Trophoblast cell (in vitro differentiated cells and primary cell): ENCODE measurements around the gene IMMT.

Source experiments
- DNase-seq, 2 donors: peaks; one replicate each; pipeline ENCODE4 v3.0.0-alpha.2; 2016
- H2AFZ ChIP-seq: 2 replicates; pipeline ENCODE4 v1.6.1; 2013; ENCODE audit warnings: low read length, moderate library complexity, mild to moderate bottlenecking; ENCODE audit not compliant: insufficient read depth, poor library complexity
- H2AK5ac ChIP-seq: 2 replicates; pipeline ENCODE4 v1.6.1; 2013; ENCODE audit warnings: mild to moderate bottlenecking, low read length
- H2BK120ac ChIP-seq: 2 replicates; pipeline ENCODE4 v1.6.1; 2013; ENCODE audit warnings: low read length, mild to moderate bottlenecking, moderate library complexity; ENCODE audit not compliant: insufficient read depth, poor library complexity
- H2BK12ac ChIP-seq: 2 replicates; pipeline ENCODE4 v1.6.1; 2013; ENCODE audit warnings: mild to moderate bottlenecking, low read length, moderate library complexity
- H2BK5ac ChIP-seq: 2 replicates; pipeline ENCODE4 v1.6.1; 2013; ENCODE audit warnings: low read length, low read depth, moderate library complexity, mild to moderate bottlenecking; ENCODE audit not compliant: poor library complexity
- H3K14ac ChIP-seq: 2 replicates; pipeline ENCODE4 v1.6.1; 2013; ENCODE audit warnings: mild to moderate bottlenecking, low read length
- H3K18ac ChIP-seq: 2 replicates; pipeline ENCODE4 v1.6.1; 2013; ENCODE audit warnings: mild to moderate bottlenecking, low read length
- H3K23ac ChIP-seq: 2 replicates; pipeline ENCODE4 v1.6.1; 2013; ENCODE audit warnings: low read length
- H3K27ac ChIP-seq: 2 replicates; pipeline ENCODE4 v1.5.1; 2013; ENCODE audit warnings: low read depth, mild to moderate bottlenecking, inconsistent platforms, low read length, moderate library complexity
- H3K27me3 ChIP-seq: 2 replicates; pipeline ENCODE4 v1.6.1; 2013; ENCODE audit warnings: inconsistent platforms, mild to moderate bottlenecking, low read length, moderate library complexity; ENCODE audit not compliant: insufficient read depth
- H3K36me3 ChIP-seq, 2 experiments: 1 replicate in 1 of 2; 2 replicates in 1 of 2; pipeline ENCODE4 v1.6.1; 2013; ENCODE audit warnings: low read length in 2 of 2, mild to moderate bottlenecking in 2 of 2, moderate library complexity in 1 of 2; ENCODE audit not compliant: insufficient read depth in 2 of 2, control insufficient read depth in 1 of 2
- H3K4ac ChIP-seq: 2 replicates; pipeline ENCODE4 v1.6.1; 2013; ENCODE audit warnings: low read depth, mild to moderate bottlenecking, low read length, moderate library complexity
- H3K4me1 ChIP-seq, 2 experiments: 1 replicate in 1 of 2; 2 replicates in 1 of 2; pipeline ENCODE4 v1.6.1; 2013; ENCODE audit warnings: low read length in 2 of 2, mild to moderate bottlenecking in 2 of 2, moderate library complexity in 1 of 2; ENCODE audit not compliant: insufficient read depth in 2 of 2, control insufficient read depth in 1 of 2
- H3K4me2 ChIP-seq: 2 replicates; pipeline ENCODE4 v1.6.1; 2013; ENCODE audit warnings: inconsistent platforms, mild to moderate bottlenecking, low read length, moderate library complexity
- H3K4me3 ChIP-seq: 2 replicates; pipeline ENCODE4 v1.5.1; 2013; ENCODE audit warnings: mild to moderate bottlenecking, low read depth, low read length, inconsistent platforms
- H3K79me1 ChIP-seq: one replicate; pipeline ENCODE4 v1.6.1; 2013; ENCODE audit warnings: low read length
- H3K79me2 ChIP-seq: 2 replicates; pipeline ENCODE4 v1.6.1; 2013; ENCODE audit warnings: low read length, mild to moderate bottlenecking; ENCODE audit not compliant: control insufficient read depth, insufficient read depth, poor library complexity
- H3K9ac ChIP-seq: 2 replicates; pipeline ENCODE4 v1.6.1; 2013; ENCODE audit warnings: mild to moderate bottlenecking, low read length
- H3K9me3 ChIP-seq: 2 replicates; pipeline ENCODE4 v1.6.1; 2013; ENCODE audit warnings: low read depth, mild to moderate bottlenecking, control low read depth, inconsistent platforms, low read length; ENCODE audit not compliant: insufficient read depth
- H4K12ac ChIP-seq: 2 replicates; pipeline ENCODE4 v1.6.1; 2013; ENCODE audit warnings: low read depth, mild to moderate bottlenecking, low read length, moderate library complexity
- H4K8ac ChIP-seq: 2 replicates; pipeline ENCODE4 v1.6.1; 2013; ENCODE audit warnings: low read depth, mild to moderate bottlenecking, low read length, moderate library complexity
- H4K91ac ChIP-seq: one replicate; pipeline ENCODE4 v1.6.1; 2013; ENCODE audit warnings: low read depth, mild to moderate bottlenecking, low read length, moderate library complexity
- WGBS: extraction: QIAGEN DNeasy Blood & Tissue Kit; methylation state at CpG from one replicate; pipeline ENCODE4 v1.1.7; 2013; ENCODE audit warnings: missing lambda C conversion rate; ENCODE audit not compliant: insufficient read length, insufficient coverage; ENCODE audit errors: extremely low coverage; 5-methylcytosine and 5-hydroxymethylcytosine counted together

IMMT gene

GRCh38 chr2:86233436-86233835, 38.2 kb upstream of the IMMT start:
- no peak for DNase-seq
- no CpG with 5 or more reads among the region's 4 CpGs for WGBS
- no peak overlapping the region for H4K91ac ChIP-seq
- no peak overlapping the region for H3K4me3 ChIP-seq
- H3K4ac ChIP-seq, result no peak overlapping the region
- no peak overlapping the region for H3K4me2 ChIP-seq
- H3K23ac ChIP-seq, result no peak overlapping the region
- H4K8ac ChIP-seq, result no peak overlapping the region
- H3K27me3 ChIP-seq, result no peaks in the 10 kb centered on the region
- no peaks in the 10 kb centered on the region for H3K4me1 ChIP-seq
- H3K79me2 ChIP-seq, result no peaks in the 10 kb centered on the region
- H4K12ac ChIP-seq, result no peak overlapping the region
- H2AK5ac ChIP-seq, result no peak overlapping the region
- no peak overlapping the region for H2BK5ac ChIP-seq
- H3K27ac ChIP-seq, result no peak overlapping the region
- H3K9me3 ChIP-seq, result peaks cover 5% of the 10 kb centered on the region
- no peak overlapping the region for H3K14ac ChIP-seq
- no peak overlapping the region for H2BK120ac ChIP-seq
- H3K36me3 ChIP-seq, result no peaks in the 10 kb centered on the region
- H3K79me1 ChIP-seq, result no peaks in the 10 kb centered on the region
- no peak overlapping the region for H2BK12ac ChIP-seq
- no peak overlapping the region for H3K18ac ChIP-seq
- H3K9ac ChIP-seq, result no peak overlapping the region
- H2AFZ ChIP-seq, result no peak overlapping the region

GRCh38 chr2:86232910-86233309, 37.6 kb upstream of the IMMT start:
- Histone ChIP-seq H3K79me1 (no peaks in the 10 kb centered on the region), H2BK120ac (no peak overlapping the region), H3K4me3 (no peak overlapping the region), H3K14ac (no peak overlapping the region), H2BK12ac (no peak overlapping the region), H2AFZ (no peak overlapping the region), H2BK5ac (no peak overlapping the region), H3K36me3 (no peaks in the 10 kb centered on the region), H3K9ac (no peak overlapping the region), H3K4me1 (no peaks in the 10 kb centered on the region), H3K27ac (no peak overlapping the region), H3K79me2 (no peaks in the 10 kb centered on the region), H2AK5ac (no peak overlapping the region), H4K12ac (no peak overlapping the region), H4K91ac (no peak overlapping the region), H3K9me3 (peaks cover 5% of the 10 kb centered on the region), H4K8ac (no peak overlapping the region), H3K23ac (no peak overlapping the region), H3K4me2 (no peak overlapping the region), H3K4ac (no peak overlapping the region), H3K27me3 (no peaks in the 10 kb centered on the region), H3K18ac (no peak overlapping the region)
- no CpG with 5 or more reads among the region's 6 CpGs for WGBS
- no peak for DNase-seq

GRCh38 chr2:86232373-86232784, 37.1 kb upstream of the IMMT start:
- no peaks in the 10 kb centered on the region for H3K79me2 ChIP-seq
- H4K8ac ChIP-seq, result no peak overlapping the region
- H3K27me3 ChIP-seq, result no peaks in the 10 kb centered on the region
- WGBS, result no CpG with 5 or more reads among the region's 15 CpGs
- no peak overlapping the region for H3K4me3 ChIP-seq
- DNase-seq, result no peak
- H2BK12ac ChIP-seq, result no peak overlapping the region
- H3K4me1 ChIP-seq, result no peaks in the 10 kb centered on the region
- H3K23ac ChIP-seq, result no peak overlapping the region
- no peak overlapping the region for H3K4me2 ChIP-seq
- no peak overlapping the region for H3K14ac ChIP-seq
- peaks cover 5% of the 10 kb centered on the region for H3K9me3 ChIP-seq
- H2BK5ac ChIP-seq, result no peak overlapping the region
- H4K91ac ChIP-seq, result no peak overlapping the region
- H3K18ac ChIP-seq, result no peak overlapping the region
- H2AK5ac ChIP-seq, result no peak overlapping the region
- no peak overlapping the region for H3K27ac ChIP-seq
- H3K4ac ChIP-seq, result no peak overlapping the region
- no peak overlapping the region for H4K12ac ChIP-seq
- no peak overlapping the region for H2AFZ ChIP-seq
- H3K79me1 ChIP-seq, result no peaks in the 10 kb centered on the region
- H3K9ac ChIP-seq, result no peak overlapping the region
- no peak overlapping the region for H2BK120ac ChIP-seq
- no peaks in the 10 kb centered on the region for H3K36me3 ChIP-seq

GRCh38 chr2:86231680-86232372, 36.6 kb upstream of the IMMT start:
- H3K18ac ChIP-seq, result no peak overlapping the region
- no peak overlapping the region for H2AFZ ChIP-seq
- no peak overlapping the region for H3K23ac ChIP-seq
- WGBS, result no CpG with 5 or more reads among the region's 13 CpGs
- no peak overlapping the region for H2AK5ac ChIP-seq
- no peak overlapping the region for H4K12ac ChIP-seq
- H3K9ac ChIP-seq, result no peak overlapping the region
- H3K79me1 ChIP-seq, result no peaks in the 10 kb centered on the region
- no peak overlapping the region for H3K4me3 ChIP-seq
- no peak for DNase-seq
- no peaks in the 10 kb centered on the region for H3K4me1 ChIP-seq
- no peak overlapping the region for H2BK5ac ChIP-seq
- no peak overlapping the region for H3K14ac ChIP-seq
- H4K8ac ChIP-seq, result no peak overlapping the region
- no peak overlapping the region for H4K91ac ChIP-seq
- no peaks in the 10 kb centered on the region for H3K36me3 ChIP-seq
- no peaks in the 10 kb centered on the region for H3K27me3 ChIP-seq
- peaks cover 5% of the 10 kb centered on the region for H3K9me3 ChIP-seq
- H2BK120ac ChIP-seq, result no peak overlapping the region
- no peaks in the 10 kb centered on the region for H3K79me2 ChIP-seq
- no peak overlapping the region for H2BK12ac ChIP-seq
- H3K4me2 ChIP-seq, result no peak overlapping the region
- H3K4ac ChIP-seq, result no peak overlapping the region
- no peak overlapping the region for H3K27ac ChIP-seq
